Keratinocyte (primary cell): ENCODE data around the gene L3MBTL3.

Experiments used
- EZH2 ChIP-seq: IDR thresholded peaks from one replicate; pipeline ENCODE4 v1.6.1; 2012; ENCODE audit warnings: inconsistent platforms, mild to moderate bottlenecking, low read length, moderate library complexity
- TF ChIP-seq, protein P1 (sequence below), 3 experiments: IDR thresholded peaks in 1 of 3; conservative IDR thresholded peaks in 1 of 3; optimal IDR thresholded peaks in 1 of 3; 2 replicates in 2 of 3; 3 replicates in 1 of 3; pipeline versions ENCODE3 to v1.5.1; 2011; ENCODE audit warnings: low read length in 3 of 3, mild to moderate bottlenecking in 3 of 3, moderate library complexity in 2 of 3, control low read depth in 1 of 3, inconsistent platforms in 1 of 3; ENCODE audit not compliant: insufficient read depth in 2 of 3; ENCODE audit errors: extremely low read depth in 1 of 3

- TF ChIP-seq, protein P1, sequence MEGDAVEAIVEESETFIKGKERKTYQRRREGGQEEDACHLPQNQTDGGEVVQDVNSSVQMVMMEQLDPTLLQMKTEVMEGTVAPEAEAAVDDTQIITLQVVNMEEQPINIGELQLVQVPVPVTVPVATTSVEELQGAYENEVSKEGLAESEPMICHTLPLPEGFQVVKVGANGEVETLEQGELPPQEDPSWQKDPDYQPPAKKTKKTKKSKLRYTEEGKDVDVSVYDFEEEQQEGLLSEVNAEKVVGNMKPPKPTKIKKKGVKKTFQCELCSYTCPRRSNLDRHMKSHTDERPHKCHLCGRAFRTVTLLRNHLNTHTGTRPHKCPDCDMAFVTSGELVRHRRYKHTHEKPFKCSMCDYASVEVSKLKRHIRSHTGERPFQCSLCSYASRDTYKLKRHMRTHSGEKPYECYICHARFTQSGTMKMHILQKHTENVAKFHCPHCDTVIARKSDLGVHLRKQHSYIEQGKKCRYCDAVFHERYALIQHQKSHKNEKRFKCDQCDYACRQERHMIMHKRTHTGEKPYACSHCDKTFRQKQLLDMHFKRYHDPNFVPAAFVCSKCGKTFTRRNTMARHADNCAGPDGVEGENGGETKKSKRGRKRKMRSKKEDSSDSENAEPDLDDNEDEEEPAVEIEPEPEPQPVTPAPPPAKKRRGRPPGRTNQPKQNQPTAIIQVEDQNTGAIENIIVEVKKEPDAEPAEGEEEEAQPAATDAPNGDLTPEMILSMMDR (optimal IDR thresholded peaks at IDR 0.05 in 1 of 3, IDR thresholded peaks at IDR 0.05 in 1 of 3, conservative IDR thresholded peaks at IDR 0.05 in 1 of 3; ENCODE audit: extremely low read depth in 1 of 3, insufficient read depth in 2 of 3, low read length in 3 of 3) = no peak
- TF ChIP-seq EZH2 = no peak
Observed at GRCh38 chr6:129992881-129993280, 25.5 kb upstream of the L3MBTL3 start.
